M059J (cell line): Measurements from ENCODE around the gene UBAP2L. TPM values are rescaled to one million over a fixed set of nuclear protein-coding genes. Genes with fewer than 3 reads are reported as not detected.
A peak's percentile ranks its signal among the peaks of the same experiment; 100 is the strongest.
"Not testable (repeated sequence)": the region's sequence is repeated elsewhere in the genome, so short reads cannot be mapped to it uniquely, and the experiment has no call there.

Source experiments
- DNase-seq: peaks from one replicate; pipeline ENCODE4 v3.0.0-alpha.2; 2012; ENCODE audit warnings: low read depth
- total RNA-seq: library from RNA; depleted of rRNA; stranded (reverse); fragments of >200 nt; shearing (Covaris generic); gene quantifications from 2 replicates; pipeline ENCODE4 v1.2.3, GENCODE V29; 2014

The UBAP2L gene
- total RNA-seq, 1 experiment from 2014 or later: 101 TPM

DNA sequence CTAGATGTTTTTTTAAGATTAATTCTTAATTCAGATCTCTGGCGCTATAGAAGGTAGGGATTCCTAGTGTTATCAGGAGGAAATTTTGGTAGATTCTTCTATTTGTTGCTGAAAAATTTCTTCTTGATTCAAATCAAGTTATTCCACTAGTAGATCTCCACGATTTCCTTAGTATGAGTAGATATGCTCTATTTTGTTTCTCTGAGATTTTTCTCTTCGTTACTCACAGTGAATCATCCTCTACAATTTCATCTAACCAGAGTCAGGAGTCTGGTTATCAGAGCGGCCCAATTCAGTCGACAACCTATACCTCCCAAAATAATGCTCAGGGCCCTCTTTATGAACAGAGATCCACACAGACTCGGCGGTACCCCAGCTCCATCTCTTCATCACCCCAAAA is 32.9 kb downstream of the UBAP2L start:
- DNase-seq: no peak

DNA sequence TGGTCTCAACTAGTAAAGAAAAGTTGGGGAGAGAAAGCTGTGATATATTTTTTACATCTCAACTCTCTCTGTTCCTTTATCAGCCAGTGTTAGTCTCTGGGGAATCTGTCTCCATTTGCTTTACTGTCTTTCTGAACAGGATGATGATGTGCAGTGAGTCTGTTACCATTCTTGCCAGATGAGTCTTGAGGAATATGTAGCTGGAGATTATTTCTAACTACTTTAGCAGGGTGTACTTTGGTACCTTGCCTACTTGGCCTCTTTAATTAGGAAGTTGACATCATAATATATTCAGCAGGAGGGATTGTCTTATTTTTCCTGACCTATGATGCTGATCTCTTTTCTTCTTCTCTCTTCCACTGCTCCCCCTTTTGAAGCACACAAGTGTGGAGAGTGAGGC is 35.9 kb downstream of the UBAP2L start:
- no peak for DNase-seq

DNA sequence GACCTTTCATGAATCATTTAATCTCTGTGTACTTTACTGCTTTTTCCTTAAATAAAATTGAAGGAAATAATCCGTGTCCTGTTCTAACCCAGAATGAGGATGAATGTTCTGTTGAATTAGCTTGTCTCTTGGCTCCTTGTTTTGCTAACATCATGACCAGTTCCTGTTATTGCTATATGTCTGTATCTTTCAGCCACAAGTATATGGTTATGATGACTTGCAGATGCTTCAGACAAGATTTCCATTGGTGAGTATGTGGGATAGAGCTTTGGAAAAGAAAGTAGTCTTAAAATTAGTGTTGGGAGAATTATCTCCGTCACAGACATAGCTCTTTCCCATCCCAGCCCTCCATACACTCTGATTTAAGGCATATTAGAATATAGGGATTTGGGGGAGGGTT is 38.0 kb downstream of the UBAP2L start:
- DNase-seq: no peak

DNA sequence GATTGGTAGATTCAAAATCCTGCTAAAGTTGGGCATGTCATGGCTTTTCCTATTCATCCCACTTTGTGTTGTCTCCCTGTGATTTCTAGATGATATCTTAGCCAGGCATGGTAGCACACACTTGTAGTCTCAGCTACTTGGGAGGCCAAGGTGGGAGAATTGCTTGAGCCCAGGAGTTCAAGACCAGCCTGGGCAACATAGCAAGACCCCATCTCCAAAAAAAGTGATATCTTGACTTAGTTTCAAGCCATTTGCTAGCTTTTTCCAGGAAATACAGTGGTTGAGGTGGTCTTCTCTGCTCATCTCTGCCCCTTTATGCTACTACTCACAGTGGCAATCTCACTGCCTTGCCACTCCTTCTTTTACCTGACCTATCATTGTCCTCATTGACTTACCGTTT is 39.4 kb downstream of the UBAP2L start:
- no peak for DNase-seq

DNA sequence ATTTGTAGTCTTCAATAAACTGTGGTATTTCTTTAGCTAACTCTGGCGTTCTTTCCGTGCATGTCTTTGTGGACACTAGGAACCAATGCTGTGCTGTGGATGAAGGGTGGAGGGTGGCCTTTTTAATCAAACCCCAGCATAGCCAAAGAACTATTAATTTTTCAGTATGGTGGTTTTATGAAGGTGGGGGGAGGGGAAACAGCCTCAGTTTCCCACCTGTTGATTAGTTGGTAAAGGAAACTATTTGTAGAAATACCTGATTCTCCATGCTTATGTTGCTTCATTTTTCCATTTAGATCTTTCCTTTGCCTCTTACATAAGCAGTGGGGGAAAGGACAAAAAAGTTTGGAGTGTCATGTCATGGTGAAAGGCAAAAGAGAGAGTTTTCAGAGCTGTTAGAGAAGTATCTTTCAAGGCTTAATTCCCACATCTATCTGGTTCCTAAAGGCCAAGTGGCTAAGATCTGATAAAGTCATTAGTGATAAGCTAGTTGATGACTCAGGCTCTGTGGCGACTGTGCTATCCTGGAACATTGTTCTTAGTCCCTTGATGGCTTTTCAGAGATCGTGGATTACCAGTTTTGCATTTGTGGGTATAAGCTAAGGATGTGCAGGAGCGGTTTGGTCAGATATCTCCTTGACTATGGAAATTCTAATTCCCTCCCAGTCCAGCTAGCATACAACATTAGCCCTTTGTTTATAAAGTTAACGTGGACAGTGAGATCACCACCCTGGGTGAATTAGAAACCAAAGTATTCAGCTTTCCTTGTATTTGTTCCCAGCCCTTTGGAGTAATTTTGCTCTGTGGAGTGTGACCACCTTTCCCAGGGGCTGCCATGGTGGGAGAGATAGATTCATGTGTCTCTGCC is 42.9 kb downstream of the UBAP2L start:
- peak; percentile 37 for DNase-seq

DNA sequence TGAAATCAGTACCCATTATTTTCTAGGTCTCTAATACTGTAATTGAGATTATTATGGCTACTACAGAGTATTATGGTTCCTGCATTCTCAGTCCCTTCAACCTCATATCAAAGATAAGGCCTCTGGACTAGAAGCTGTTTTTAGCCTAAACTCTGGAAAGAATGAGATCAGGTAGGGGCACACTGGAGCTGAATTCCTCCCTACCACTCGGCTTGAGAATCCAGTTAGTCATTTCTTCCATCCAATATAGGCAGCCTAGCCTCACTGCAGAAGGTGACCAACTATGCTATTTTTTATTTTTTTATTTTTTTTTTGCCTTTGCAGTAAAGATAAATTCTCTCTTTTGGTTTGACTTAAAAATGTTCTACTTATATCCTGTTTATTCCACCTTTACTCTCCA is 43.7 kb downstream of the UBAP2L start:
- DNase-seq: no peak

DNA sequence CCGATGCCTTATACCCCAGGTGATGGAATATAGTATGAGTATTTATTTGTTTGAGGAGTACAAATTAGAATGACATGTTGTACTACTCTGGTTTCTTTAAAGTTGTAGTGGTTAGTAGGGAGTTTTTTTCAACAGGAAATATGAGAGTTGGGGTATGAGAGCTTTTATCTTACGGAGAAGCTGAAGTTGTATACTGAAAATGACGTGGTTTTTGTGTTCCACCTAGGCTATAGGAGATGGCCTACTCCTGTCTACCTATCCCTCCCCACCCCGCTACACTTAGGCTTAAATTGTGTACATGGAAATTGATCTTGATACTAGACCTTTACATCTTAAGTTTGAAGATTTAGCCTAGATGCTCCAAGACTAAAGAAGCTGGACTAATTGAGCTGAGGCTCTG is 44.8 kb downstream of the UBAP2L start:
- DNase-seq: no peak

DNA sequence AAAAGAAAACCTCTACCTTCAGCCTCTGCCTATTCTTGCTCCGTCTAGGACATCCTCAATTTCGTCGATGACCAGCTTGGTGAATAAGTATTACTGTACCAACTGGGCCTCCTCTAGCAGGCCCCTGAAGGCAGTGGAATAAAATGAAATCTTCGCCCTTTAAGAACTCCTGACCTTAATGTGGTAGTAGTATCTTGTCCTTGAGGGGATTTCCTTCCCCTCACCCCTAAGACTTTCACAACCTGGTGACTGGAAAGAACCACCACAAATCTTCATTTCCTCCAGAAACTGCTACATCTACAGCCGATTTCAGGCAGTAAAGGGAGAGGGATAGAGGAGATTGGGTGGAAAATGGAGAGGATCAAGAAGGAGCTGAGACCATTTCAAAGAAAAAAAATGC is 50.1 kb downstream of the UBAP2L start:
- no peak for DNase-seq

DNA sequence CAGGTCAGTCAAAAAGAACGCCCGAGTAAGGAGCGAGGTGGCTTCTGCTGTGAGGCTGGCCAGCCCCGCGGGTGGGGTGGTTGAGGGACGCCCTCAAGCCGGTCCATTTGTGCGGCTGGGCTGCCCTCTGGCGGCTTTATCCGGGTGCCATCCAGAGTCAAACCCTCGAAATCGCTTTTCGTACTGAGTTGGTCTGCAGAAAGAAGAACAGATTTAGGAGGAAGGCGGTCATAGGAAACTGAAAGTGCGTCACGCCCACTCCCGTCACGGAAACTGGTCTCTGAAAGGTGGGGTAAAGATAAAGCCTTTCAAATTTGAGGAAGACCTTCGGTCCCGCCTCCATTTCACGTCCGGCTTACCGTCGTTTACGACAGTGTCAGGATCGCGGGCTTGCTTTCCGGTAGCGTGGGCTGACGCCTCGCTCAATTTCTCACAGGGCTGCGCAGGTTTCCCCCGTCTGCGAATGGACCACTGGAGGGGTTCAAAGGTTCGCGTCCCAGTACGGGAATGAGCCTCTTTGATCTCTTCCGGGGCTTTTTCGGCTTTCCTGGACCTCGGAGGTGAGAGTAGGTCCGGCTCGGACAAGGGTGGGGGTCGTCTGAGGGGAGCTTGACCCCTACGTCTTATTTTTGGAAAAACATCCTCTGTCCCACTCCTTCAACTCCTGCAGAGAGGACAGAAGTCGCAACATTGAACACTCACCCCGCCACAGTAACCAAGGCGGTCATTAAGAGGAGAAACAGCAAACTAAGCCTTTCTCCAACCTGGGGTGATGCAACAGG is 51.7 kb downstream of the UBAP2L start, which contains the start of gene HAX1:
HAX1 (plus strand) TSS at position 413 of the 782 bp plus-strand sequence; CDS start at position 508, 95 bp downstream.
- DNase-seq: peak; percentile 98

DNA sequence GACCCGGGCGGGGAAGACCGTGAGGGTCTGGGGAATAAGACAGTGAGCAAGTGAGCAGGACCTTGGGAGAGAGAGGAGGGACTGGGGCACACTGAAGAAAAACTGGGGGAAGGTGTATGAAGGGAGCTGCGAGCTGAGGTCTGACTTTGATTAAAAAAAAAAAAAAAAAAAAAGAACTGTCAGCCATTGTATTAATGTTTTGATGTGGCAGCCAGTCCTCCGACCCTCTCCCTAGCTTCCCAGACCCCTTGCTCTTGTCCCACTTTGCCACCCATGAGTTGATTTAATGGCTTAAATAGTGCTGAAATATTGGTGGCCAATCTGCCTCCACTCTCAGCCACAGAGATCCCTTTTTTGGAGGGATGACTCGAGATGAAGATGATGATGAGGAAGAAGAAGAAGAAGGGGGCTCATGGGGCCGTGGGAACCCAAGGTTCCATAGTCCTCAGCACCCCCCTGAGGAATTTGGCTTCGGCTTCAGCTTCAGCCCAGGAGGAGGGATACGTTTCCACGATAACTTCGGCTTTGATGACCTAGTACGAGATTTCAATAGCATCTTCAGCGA is 52.3 kb downstream of the UBAP2L start:
- no peak for DNase-seq

DNA sequence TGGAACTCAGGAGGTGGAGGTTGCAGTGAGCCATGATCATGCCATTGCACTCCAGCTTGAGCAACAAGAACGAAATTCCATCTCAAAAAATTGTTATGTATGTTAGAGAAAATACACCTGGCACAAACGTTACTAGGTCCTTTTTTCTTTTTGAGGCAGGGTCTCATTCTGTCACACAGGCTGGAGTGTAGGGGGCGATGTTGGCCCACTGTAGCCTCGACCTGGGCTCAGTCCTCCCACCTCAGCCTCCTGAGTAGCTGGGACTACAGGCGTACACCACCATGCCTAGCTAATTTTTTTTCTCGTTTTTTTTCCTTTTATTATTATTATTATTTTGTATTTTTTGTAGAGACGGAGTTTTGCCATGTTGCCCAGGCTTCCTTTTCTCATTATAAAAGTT is 56.0 kb downstream of the UBAP2L start:
- DNase-seq: no peak

DNA sequence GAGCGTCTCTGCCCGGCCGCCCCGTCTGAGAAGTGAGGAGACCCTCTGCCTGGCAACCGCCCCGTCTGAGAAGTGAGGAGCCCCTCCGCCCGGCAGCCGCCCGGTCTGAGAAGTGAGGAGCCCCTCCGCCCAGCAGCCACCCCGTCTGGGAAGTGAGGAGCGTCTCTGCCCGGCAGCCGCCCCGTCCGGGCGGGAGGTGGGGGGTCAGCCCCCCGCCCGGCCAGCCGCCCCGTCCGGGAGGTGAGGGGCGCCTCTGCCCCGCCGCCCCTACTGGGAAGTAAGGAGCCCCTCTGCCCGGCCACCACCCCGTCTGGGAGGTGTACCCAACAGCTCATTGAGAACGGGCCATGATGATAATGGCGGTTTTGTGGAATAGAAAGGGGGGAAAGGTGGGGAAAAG is 66.8 kb downstream of the UBAP2L start:
- not testable (repeated sequence) for DNase-seq

DNA sequence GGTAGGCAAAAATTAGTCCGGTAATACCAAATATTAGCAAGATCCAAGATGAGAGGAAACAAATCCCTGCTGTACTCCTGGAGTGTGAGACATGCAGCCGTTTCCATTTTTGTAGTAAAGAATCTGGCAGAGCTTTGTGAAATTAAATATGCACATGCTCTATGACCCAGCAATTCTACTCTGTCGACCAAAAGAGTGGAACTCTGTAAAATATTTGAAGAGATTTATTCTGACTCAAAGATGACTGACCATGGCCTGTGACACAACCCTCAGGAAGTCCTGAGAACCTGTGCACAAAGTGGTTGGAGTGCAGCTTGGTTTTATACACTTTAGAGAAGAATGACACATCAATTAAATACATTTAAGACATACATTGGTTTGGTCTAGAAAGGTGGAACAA is 67.9 kb downstream of the UBAP2L start:
- peak; percentile 32 for DNase-seq

DNA sequence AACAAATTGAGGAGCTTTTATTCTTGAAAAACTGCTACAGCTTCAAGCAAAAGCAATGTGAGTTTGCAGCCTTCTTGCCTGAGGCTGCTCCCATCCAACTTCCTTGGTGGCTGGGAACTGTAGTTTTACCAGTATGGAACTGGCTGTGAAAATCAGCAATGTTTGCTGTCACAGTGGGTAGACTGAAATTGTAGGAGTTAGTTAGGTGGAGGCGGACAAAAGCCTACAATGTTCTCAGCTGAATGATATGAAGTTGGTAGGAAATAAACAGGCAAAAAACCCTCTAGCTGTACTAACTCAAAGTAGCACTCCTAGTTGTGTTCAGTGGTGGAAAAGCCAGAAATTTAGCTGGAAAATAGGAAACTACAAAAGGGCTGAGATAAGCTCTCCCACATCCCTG is 70.2 kb downstream of the UBAP2L start:
- no peak for DNase-seq

DNA sequence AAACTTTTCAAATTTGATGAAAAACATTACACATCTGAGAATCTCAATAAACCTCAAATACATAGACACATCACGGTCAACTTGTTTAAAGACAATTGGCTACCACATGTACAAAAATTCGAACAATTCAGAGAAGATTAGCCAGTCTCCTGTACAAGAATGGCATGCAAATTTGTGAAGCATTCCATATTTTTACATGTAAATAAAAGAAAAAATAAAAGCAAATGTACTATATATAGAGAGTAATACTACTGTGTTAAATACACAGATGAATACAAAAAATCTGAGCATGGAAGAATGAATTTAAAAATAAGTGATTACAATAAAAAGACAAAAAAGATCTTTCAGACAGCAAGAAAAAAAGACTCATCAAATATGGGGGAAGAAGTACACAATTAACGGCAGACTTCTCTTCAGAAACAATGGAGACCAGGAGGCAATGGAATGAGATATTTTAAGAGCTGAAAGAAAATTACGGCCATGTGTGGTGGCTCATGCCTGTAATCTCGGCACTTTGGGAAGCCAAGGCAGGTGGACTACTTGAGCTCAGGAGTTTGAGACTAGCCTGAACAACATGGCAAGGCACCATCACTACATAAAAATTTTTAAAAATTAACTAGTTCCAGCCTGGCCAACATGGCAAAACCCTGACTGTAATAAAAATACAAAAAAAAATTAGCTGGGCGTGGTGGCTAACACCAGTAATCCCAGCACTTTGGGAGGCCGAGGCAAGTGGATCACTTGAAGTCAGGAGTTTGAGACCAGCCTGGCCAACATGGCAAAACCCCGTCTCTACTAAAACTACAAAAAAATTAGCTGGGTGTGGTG is 74.9 kb downstream of the UBAP2L start:
- no peak for DNase-seq

DNA sequence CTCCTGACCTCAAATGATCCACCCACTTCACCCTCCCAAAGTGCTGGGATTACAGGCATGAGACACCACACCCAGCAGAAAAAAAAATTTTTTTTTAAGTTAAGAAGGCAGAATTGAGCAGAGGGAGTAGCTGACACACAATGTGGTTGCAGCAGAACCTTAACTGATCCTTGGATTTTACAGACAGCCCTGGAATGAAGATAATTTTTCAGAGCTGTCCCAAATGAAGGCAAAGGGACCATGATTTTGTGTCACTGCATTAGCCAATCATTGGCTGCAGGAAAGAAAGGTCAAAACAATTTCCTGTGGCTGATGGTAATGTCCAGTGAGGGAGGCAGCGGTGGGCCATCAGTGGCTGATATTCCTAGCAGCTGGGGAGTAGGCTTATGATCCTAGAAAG is 80.8 kb downstream of the UBAP2L start:
- no peak for DNase-seq

DNA sequence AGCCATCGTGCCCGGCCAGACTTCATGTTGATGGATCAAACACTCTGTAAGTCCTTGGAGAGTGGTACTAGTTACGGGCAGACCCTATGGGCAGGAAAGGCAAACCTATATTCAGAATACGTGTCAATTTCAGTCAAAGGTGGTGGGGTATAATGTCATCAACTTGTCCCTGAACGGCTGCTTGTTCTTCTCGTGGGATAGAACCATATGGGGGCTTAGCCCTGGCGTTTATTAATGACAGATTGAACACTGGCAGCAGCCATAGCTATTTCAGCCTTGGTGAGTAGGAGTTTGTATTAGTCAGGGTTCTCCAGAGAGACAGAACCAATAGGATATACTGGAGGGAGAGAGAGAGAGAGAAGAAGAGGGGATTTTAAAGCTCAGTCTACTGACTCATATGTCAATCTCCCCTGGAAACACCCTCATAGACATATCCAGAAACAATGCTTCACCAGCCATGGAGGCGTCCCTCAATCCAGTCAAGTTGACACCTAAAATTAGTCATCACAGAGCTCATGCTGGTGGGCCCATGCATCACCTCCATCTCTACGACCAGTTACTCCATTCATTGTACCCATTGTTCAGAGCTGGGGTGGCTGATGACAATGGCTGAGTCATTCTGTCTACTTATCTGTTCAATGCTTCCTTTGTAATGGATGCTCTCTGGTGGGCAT is 84.0 kb downstream of the UBAP2L start:
- peak; percentile 30 for DNase-seq

DNA sequence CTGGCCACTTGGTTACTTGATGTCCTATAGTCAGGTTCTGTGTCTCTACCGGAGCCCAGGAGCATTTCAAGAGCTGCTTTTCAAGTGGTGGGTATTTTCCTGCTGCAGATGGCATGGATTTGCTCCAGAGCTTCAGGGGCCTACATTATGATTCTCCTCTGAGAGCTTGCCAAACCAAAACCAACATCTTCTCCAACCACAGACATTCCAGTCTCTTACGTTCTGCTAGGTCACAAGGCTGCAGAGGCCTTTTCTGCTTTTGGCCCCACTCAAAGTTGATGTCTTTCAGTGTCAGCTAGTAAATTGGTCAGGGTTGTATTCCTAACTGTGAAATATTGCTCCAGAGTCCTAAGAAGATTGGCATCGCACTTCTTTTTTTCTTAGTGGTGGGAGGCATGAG is 85.4 kb downstream of the UBAP2L start:
- DNase-seq: peak; percentile 60

DNA sequence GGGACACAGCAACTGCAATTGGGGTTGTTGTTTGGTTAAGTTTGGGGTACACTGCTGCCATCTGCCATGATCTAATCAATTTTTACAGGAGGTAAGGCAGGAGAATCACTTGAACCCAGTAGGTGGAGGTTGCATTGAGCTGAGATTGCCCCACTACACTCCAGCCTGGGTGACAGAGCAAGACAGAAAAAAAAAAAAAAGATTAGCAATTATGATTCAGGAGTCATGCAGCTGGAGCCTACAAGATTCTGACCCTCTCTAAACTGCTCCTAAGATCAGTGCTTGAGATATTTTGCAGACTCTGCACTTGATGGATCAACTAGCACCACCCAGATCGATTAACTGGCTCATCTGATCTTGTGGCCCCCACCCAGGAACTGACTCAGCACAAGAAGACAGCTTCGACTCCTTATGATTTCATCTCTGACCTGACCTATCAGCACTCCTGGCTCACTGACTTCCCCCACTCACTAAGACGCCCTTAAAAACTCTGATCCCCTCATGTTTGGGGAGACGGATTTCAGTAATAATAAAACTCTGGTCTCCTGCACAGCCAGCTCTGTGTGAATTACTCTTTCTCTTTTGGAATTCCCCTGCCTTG is 87.0 kb downstream of the UBAP2L start:
- not testable (repeated sequence) for DNase-seq

DNA sequence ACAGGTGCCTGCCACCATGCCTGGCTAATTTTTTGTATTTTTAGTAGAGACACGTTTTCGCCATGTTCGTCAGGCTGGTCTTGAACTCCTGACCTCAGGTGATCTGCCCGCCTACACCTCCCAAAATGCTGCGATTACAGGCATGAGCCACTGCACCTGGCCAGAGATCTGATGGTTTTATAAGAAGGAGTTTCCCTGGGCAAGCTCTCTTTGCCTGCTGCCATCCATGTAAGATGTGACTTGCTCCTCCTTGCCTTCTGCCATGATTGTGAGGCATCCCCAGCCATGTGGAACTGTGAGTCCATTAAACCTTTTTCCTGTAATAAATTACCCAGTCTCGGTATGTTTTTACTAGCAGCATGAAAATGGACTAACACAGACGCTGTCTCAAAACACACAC is 88.4 kb downstream of the UBAP2L start:
- DNase-seq: not testable (repeated sequence)
